Aorta (tissue), 5 donors: ENCODE data around the gene FGFR4. TPM values are rescaled to one million over a fixed set of nuclear protein-coding genes. Genes with fewer than 3 reads are reported as not detected.

ENCODE experiments used
- ATAC-seq: fragments of 200-7000 bp; cut with Tn5 transposase; one replicate; pipeline ENCODE4 v1.9.1; 2022; ENCODE audit warnings: moderate library complexity; ENCODE audit not compliant: low FRiP score
- DNase-seq, 2 donors: peaks; one replicate each; pipeline ENCODE4 v3.0.0-alpha.2; 2020
- H3K27ac ChIP-seq, 2 donors: one replicate each; pipeline ENCODE4 v1.5.1; 2013; ENCODE audit warnings: low read length in 2 of 2, mild to moderate bottlenecking in 2 of 2, moderate library complexity in 2 of 2, control low read depth in 1 of 2, inconsistent platforms in 1 of 2, low read depth in 1 of 2
- H3K27me3 ChIP-seq, 2 donors: one replicate each; pipeline ENCODE4 v1.6.1; 2013; ENCODE audit warnings: control low read depth in 1 of 2, low read length in 1 of 2, mild to moderate bottlenecking in 1 of 2, moderate library complexity in 1 of 2; ENCODE audit not compliant: insufficient read depth in 2 of 2, control insufficient read depth in 1 of 2
- H3K36me3 ChIP-seq, 2 donors: one replicate each; pipeline ENCODE4 v1.6.1; 2013; ENCODE audit warnings: control low read depth in 1 of 2, low read length in 1 of 2, mild to moderate bottlenecking in 1 of 2; ENCODE audit not compliant: insufficient read depth in 2 of 2, control insufficient read depth in 1 of 2
- H3K4me1 ChIP-seq, 2 donors: one replicate each; pipeline ENCODE4 v1.6.1; 2013; ENCODE audit warnings: low read length in 2 of 2, control low read depth in 1 of 2, mild to moderate bottlenecking in 1 of 2, moderate library complexity in 1 of 2; ENCODE audit not compliant: insufficient read depth in 2 of 2, control insufficient read depth in 1 of 2
- H3K4me3 ChIP-seq, 2 donors: one replicate each; pipeline ENCODE4 v1.5.1; 2013; ENCODE audit warnings: low read length in 2 of 2, control low read depth in 1 of 2, mild to moderate bottlenecking in 1 of 2
- H3K9me3 ChIP-seq: one replicate; pipeline ENCODE4 v1.6.1; 2013; ENCODE audit warnings: mild to moderate bottlenecking, low read length; ENCODE audit not compliant: control insufficient read depth
- WGBS, 2 donors: extraction: QIAGEN DNeasy Blood & Tissue Kit; methylation state at CpG; one replicate each; pipeline ENCODE4 v1.1.7; 2013; 5-methylcytosine and 5-hydroxymethylcytosine counted together
- intact Hi-C, 2 donors: fragments of 100-400 bp; cut with DNase I; formaldehyde crosslinking; loops; one replicate each; pipeline versions ENCODE4 v1.14.2 to v1.15.0; 2022
- long read RNA-seq, 2 donors: library from polyadenylated mRNA; unstranded; transcript quantifications; one replicate each; pipeline ENCODE4 v2.0.0, GENCODE V29; 2020 to 2021
- polyA plus RNA-seq, 2 donors: library from polyadenylated mRNA; stranded (reverse); fragments of 200-250 nt; gene quantifications; one replicate each; pipeline ENCODE4 v1.2.3, GENCODE V29; 2013
- total RNA-seq, 2 donors: library from RNA; stranded (reverse); fragmentation: NEBNext Ultra II Directional; extraction: Animal tissue kit (Norgen Biotek cat#: 25700); gene quantifications; one replicate each; pipeline ENCODE4 v1.2.1, GENCODE V29; 2021
- donor health status: healthy with polysubstance abuse.
- donor health status: Bipolar disorder and iron deficiency.
- donor health status: DM: no; HTN: no; CAD: no.
- donor health status: DM: no; HTN: no; CAD: no.
- donor health status: DM: yes; HTN: yes; CAD: no.

FGFR4 gene
- under 1 TPM; 0.23 to 0.57 TPM for total RNA-seq
- polyA plus RNA-seq: under 1 TPM; 0.18 to 0.50 TPM
- long read RNA-seq, donor 1: 0 reads
- long read RNA-seq, donor 2: 0 reads

- no peak within 1 kb of the TSS for H3K4me3 ChIP-seq
- no peak within 1 kb of the TSS for H3K27ac ChIP-seq
- no peaks in the 10 kb centered on the region for H3K9me3 ChIP-seq
- H3K4me1 ChIP-seq: no peaks in the 10 kb centered on the region
- WGBS, 2 donors: 0 to 1% methylated on average over 45 to 67 of the region's 68 CpGs
- DNase-seq (peak in 1 of 2 donors; percentile 83), ATAC-seq (peak; percentile 25)
- intact Hi-C loops: no loop called here
- no peaks in the 10 kb centered on the region for H3K36me3 ChIP-seq
- H3K27me3 ChIP-seq: no peaks in the 10 kb centered on the region
Measured at GRCh38 chr5:177086654-177087397, at the start of gene FGFR4. TSS of gene FGFR4 (plus strand) at chr5:177086915. CDS start at chr5:177089603, 2,688 bp downstream.

GRCh38 chr5:177036921-177037320, 49.8 kb upstream of the FGFR4 start:
- Histone ChIP-seq H3K36me3 (peaks cover 0 to 4% of the 10 kb centered on the region in 2 donors), H3K4me3 (no peak overlapping the region), H3K27me3 (no peaks in the 10 kb centered on the region), H3K9me3 (no peaks in the 10 kb centered on the region), H3K4me1 (peaks cover 2 to 4% of the 10 kb centered on the region in 2 donors), H3K27ac (no peak overlapping the region)
- ATAC-seq: no peak
- WGBS, 2 donors: 93 to 94% methylated on average over 5 of the region's 5 CpGs
- intact Hi-C loops: no loop called here
- no peak for DNase-seq

- Histone ChIP-seq H3K9me3 (no peaks in the 10 kb centered on the region), H3K27me3 (no peaks in the 10 kb centered on the region), H3K36me3 (peaks cover 0 to 2% of the 10 kb centered on the region in 2 donors), H3K27ac (peak overlapping the region in 1 of 2 donors; percentile 26), H3K4me1 (peaks cover 2 to 4% of the 10 kb centered on the region in 2 donors), H3K4me3 (no peak overlapping the region)
- peak; percentile 15 for ATAC-seq
- intact Hi-C loops: no loop called here
- DNase-seq: no peak
- WGBS, 2 donors: 7 to 11% methylated on average over 3 of the region's 3 CpGs
Measured at GRCh38 chr5:177040814-177041420, 45.8 kb upstream of the FGFR4 start.

- no peak for ATAC-seq
- intact Hi-C loops: no loop called here
- WGBS, 2 donors: 90% methylated on average over 2 of the region's 2 CpGs
- Histone ChIP-seq H3K36me3 (peaks cover 0 to 2% of the 10 kb centered on the region in 2 donors), H3K4me1 (peaks cover 2 to 4% of the 10 kb centered on the region in 2 donors), H3K27me3 (no peaks in the 10 kb centered on the region), H3K9me3 (no peaks in the 10 kb centered on the region), H3K27ac (peak overlapping the region in 1 of 2 donors; percentile 17), H3K4me3 (no peak overlapping the region)
- no peak for DNase-seq
Measured at GRCh38 chr5:177041936-177042335, 44.8 kb upstream of the FGFR4 start.

- no peak for DNase-seq
- H3K4me3 ChIP-seq: no peak overlapping the region
- 96 to 97% methylated on average over 6 of the region's 6 CpGs for whole genome bisulfite sequencing, 2 donors
- no peak overlapping the region for H3K27ac ChIP-seq
- H3K27me3 ChIP-seq: no peaks in the 10 kb centered on the region
- H3K36me3 ChIP-seq: peaks cover 0 to 2% of the 10 kb centered on the region in 2 donors
- ATAC-seq: no peak
- H3K4me1 ChIP-seq: peaks cover 2 to 4% of the 10 kb centered on the region in 2 donors
- H3K9me3 ChIP-seq: no peaks in the 10 kb centered on the region
- intact Hi-C loops: no loop called here
Measured at GRCh38 chr5:177043114-177043513, 43.6 kb upstream of the FGFR4 start.

- WGBS, 2 donors: 86 to 89% methylated on average over 1 of the region's 1 CpG
Measured at GRCh38 chr5:177043958-177044357, 42.8 kb upstream of the FGFR4 start.

GRCh38 chr5:177044641-177045040, 42.1 kb upstream of the FGFR4 start:
- intact Hi-C loops: no loop called here
- no peaks in the 10 kb centered on the region for H3K9me3 ChIP-seq
- no peak for DNase-seq
- peaks cover 0 to 2% of the 10 kb centered on the region in 2 donors for H3K36me3 ChIP-seq
- 90 to 91% methylated on average over 1 of the region's 1 CpG for WGBS, 2 donors
- no peak for ATAC-seq
- H3K4me3 ChIP-seq: no peak overlapping the region
- H3K4me1 ChIP-seq: peaks cover 2 to 4% of the 10 kb centered on the region in 2 donors
- H3K27ac ChIP-seq: no peak overlapping the region
- H3K27me3 ChIP-seq: no peaks in the 10 kb centered on the region

More at GRCh38 chr5:177043958-177044357, 42.8 kb upstream of the FGFR4 start:
- DNase-seq (no peak), ATAC-seq (no peak)
- intact Hi-C loops: no loop called here
- H3K4me1 ChIP-seq: peaks cover 2 to 4% of the 10 kb centered on the region in 2 donors
- H3K9me3 ChIP-seq: no peaks in the 10 kb centered on the region
- H3K27me3 ChIP-seq: no peaks in the 10 kb centered on the region
- H3K4me3 ChIP-seq: no peak overlapping the region
- H3K36me3 ChIP-seq: peaks cover 0 to 2% of the 10 kb centered on the region in 2 donors
- no peak overlapping the region for H3K27ac ChIP-seq

GRCh38 chr5:177045631-177046030, 41.1 kb upstream of the FGFR4 start:
- 93 to 96% methylated on average over 4 of the region's 4 CpGs for WGBS, 2 donors
- DNase-seq (no peak), ATAC-seq (no peak)
- no peak overlapping the region for H3K4me3 ChIP-seq
- H3K4me1 ChIP-seq: peaks cover 2 to 4% of the 10 kb centered on the region in 2 donors
- peaks cover 0 to 2% of the 10 kb centered on the region in 2 donors for H3K36me3 ChIP-seq
- H3K9me3 ChIP-seq: no peaks in the 10 kb centered on the region
- intact Hi-C loops: no loop called here
- H3K27ac ChIP-seq: no peak overlapping the region
- H3K27me3 ChIP-seq: no peaks in the 10 kb centered on the region
